Smooth muscle cell (in vitro differentiated cells): ENCODE measurements around the gene DIP2C. TPM values are rescaled to one million over a fixed set of nuclear protein-coding genes. Genes with fewer than 3 reads are reported as not detected.

Experiments used
- DNase-seq: peaks from one replicate; lab custom pipeline; 2025; ENCODE audit not compliant: unreplicated experiment; lab: John Stamatoyannopoulos, UW
- H2AFZ ChIP-seq: fragments of 200-600 bp; sonication (generic); 2 replicates; pipeline ENCODE4 v1.6.0; 2016; ENCODE audit warnings: antibody characterized with exemption, low read depth, mild to moderate bottlenecking
- H3F3A ChIP-seq: fragments of 200-600 bp; sonication (generic); 2 replicates; pipeline ENCODE4 v1.6.0; 2017; ENCODE audit warnings: antibody characterized with exemption, low read depth
- H3K27ac ChIP-seq: fragments of 200-600 bp; sonication (generic); 2 replicates; pipeline ENCODE4 v1.5.1; 2016; ENCODE audit warnings: low read depth, mild to moderate bottlenecking
- H3K27me3 ChIP-seq: fragments of 200-600 bp; sonication (generic); 2 replicates; pipeline ENCODE4 v1.6.1; 2016; ENCODE audit warnings: low read depth, mild to moderate bottlenecking
- H3K36me3 ChIP-seq: fragments of 200-600 bp; sonication (generic); 2 replicates; pipeline ENCODE4 v1.5.1; 2016; ENCODE audit warnings: low read depth
- H3K4me1 ChIP-seq: fragments of 200-600 bp; sonication (generic); 2 replicates; pipeline ENCODE4 v1.5.1; 2016; ENCODE audit warnings: low read depth
- H3K4me2 ChIP-seq: fragments of 200-600 bp; sonication (generic); 2 replicates; pipeline ENCODE4 v1.6.0; 2016; ENCODE audit warnings: mild to moderate bottlenecking
- H3K4me3 ChIP-seq: fragments of 200-600 bp; sonication (generic); 2 replicates; pipeline ENCODE4 v1.5.1; 2016; ENCODE audit warnings: mild to moderate bottlenecking
- H3K79me2 ChIP-seq: fragments of 200-600 bp; sonication (generic); 2 replicates; pipeline ENCODE4 v1.6.0; 2016; ENCODE audit warnings: low read depth, mild to moderate bottlenecking
- H3K9ac ChIP-seq: fragments of 200-600 bp; sonication (generic); 2 replicates; pipeline ENCODE4 v1.6.0; 2016; ENCODE audit warnings: low read depth
- H3K9me3 ChIP-seq: fragments of 200-600 bp; sonication (generic); replicated peaks from 2 replicates; pipeline ENCODE4 v1.5.1; 2016; ENCODE audit warnings: low read depth
- H4K20me1 ChIP-seq: fragments of 200-600 bp; sonication (generic); 2 replicates; pipeline ENCODE4 v1.6.0; 2016; ENCODE audit warnings: low read depth
- CTCF ChIP-seq: fragments of 200-600 bp; sonication (generic); IDR thresholded peaks from 2 replicates; pipeline ENCODE4 v1.5.1; 2017; ENCODE audit warnings: borderline replicate concordance, mild to moderate bottlenecking, antibody characterized with exemption; ENCODE audit not compliant: insufficient read depth, poor library complexity, severe bottlenecking
- WGBS: methylation state at CpG from one replicate; pipeline ENCODE4 v1.1.7; 2016; ENCODE audit warnings: low lambda C conversion rate; 5-methylcytosine and 5-hydroxymethylcytosine counted together
- polyA plus RNA-seq: library from polyadenylated mRNA; unstranded; fragments of >200 nt; fragmentation: Nextera tagmentation; extraction: Ambion mirVana; gene quantifications from 2 replicates; pipeline ENCODE4 v1.2.1, GENCODE V29; 2016
- total RNA-seq: library from RNA; depleted of rRNA; stranded (reverse); fragments of >200 nt; gene quantifications from 2 replicates; pipeline ENCODE4 v1.2.3, GENCODE V29; 2014

Gene DIP2C
- total and polyA plus RNA-seq, 2 experiments from 2014 or later = 14.9 to 15.3 TPM

- Histone ChIP-seq H3K4me1 (peaks cover 3% of the 10 kb centered on the region), H3F3A (no peaks in the 10 kb centered on the region), H3K27me3 (no peaks in the 10 kb centered on the region), H3K4me3 (no peak overlapping the region), H3K36me3 (no peaks in the 10 kb centered on the region), H3K27ac (peak overlapping the region; percentile 43), H4K20me1 (peaks cover 79% of the 10 kb centered on the region), H3K4me2 (peak overlapping the region; percentile 40), H3K9ac (peak overlapping the region; percentile 14), H3K9me3 (no peaks in the 10 kb centered on the region), H3K79me2 (peaks cover 38% of the 10 kb centered on the region), H2AFZ (no peak overlapping the region)
- TF ChIP-seq CTCF = peak; percentile 96
- WGBS = 36% methylated on average over 21 of the region's 21 CpGs
- peak; percentile 84 for DNase-seq
Measured at GRCh38 chr10:511101-511848, 178.2 kb downstream of the DIP2C start.

GRCh38 chr10:510415-510881 lies 179.0 kb downstream of the DIP2C start:
- no peak for DNase-seq
- Histone ChIP-seq H3K79me2 (peaks cover 40% of the 10 kb centered on the region), H3K36me3 (no peaks in the 10 kb centered on the region), H3K9ac (no peak overlapping the region), H2AFZ (no peak overlapping the region), H4K20me1 (peaks cover 82% of the 10 kb centered on the region), H3F3A (no peaks in the 10 kb centered on the region), H3K27me3 (no peaks in the 10 kb centered on the region), H3K4me3 (no peak overlapping the region), H3K27ac (peak overlapping the region; percentile 43), H3K4me2 (no peak overlapping the region), H3K4me1 (peaks cover 3% of the 10 kb centered on the region), H3K9me3 (no peaks in the 10 kb centered on the region)
- 76% methylated on average over 17 of the region's 17 CpGs for WGBS
- TF ChIP-seq CTCF = no peak

- H3K4me2 ChIP-seq = no peak overlapping the region
- H2AFZ ChIP-seq = no peak overlapping the region
- H3K9me3 ChIP-seq = no peaks in the 10 kb centered on the region
- H3F3A ChIP-seq = no peaks in the 10 kb centered on the region
- no peaks in the 10 kb centered on the region for H3K27me3 ChIP-seq
- H3K27ac ChIP-seq = no peak overlapping the region
- H3K9ac ChIP-seq = no peak overlapping the region
- no peak overlapping the region for H3K4me3 ChIP-seq
- 97% methylated on average over 30 of the region's 30 CpGs for WGBS
- no peaks in the 10 kb centered on the region for H3K36me3 ChIP-seq
- H3K4me1 ChIP-seq = peaks cover 3% of the 10 kb centered on the region
- peaks cover 83% of the 10 kb centered on the region for H4K20me1 ChIP-seq
- TF ChIP-seq CTCF = no peak
- DNase-seq = no peak
- peaks cover 47% of the 10 kb centered on the region for H3K79me2 ChIP-seq
Measured at GRCh38 chr10:509361-510102, 179.9 kb downstream of the DIP2C start.
